PFSK-1 (cell line): Measurements from ENCODE around the gene LTBP2.

Source experiments
- FOXP2 ChIP-seq: optimal IDR thresholded peaks from 2 replicates; pipeline ENCODE3; 2011; ENCODE audit warnings: borderline replicate concordance, control low read depth, inconsistent platforms; ENCODE audit not compliant: insufficient read depth; ENCODE audit errors: extremely low read length, extremely low read depth
- POLR2AphosphoS5 ChIP-seq: IDR thresholded peaks from 2 replicates; pipeline ENCODE4 v1.6.1; 2012; ENCODE audit warnings: low read depth, mild to moderate bottlenecking, control low read depth, low read length, moderate library complexity
- REST ChIP-seq, 2 experiments: IDR thresholded peaks; 2 replicates each; pipeline versions ENCODE4 v1.6.1 to v1.8.0; 2011 to 2012; ENCODE audit warnings: low read depth in 2 of 2, low read length in 2 of 2, control low read depth in 1 of 2, inconsistent platforms in 1 of 2, mild to moderate bottlenecking in 1 of 2, moderate library complexity in 1 of 2; ENCODE audit not compliant: insufficient read depth in 1 of 2
- SIN3A ChIP-seq: IDR thresholded peaks from 2 replicates; pipeline ENCODE4 v1.6.1; 2012; ENCODE audit warnings: mild to moderate bottlenecking, low read length, moderate library complexity, borderline replicate concordance; ENCODE audit not compliant: insufficient read depth

- TF ChIP-seq REST (IDR thresholded peaks at IDR 0.05; ENCODE audit: insufficient read depth in 1 of 2, low read depth in 2 of 2, low read length in 2 of 2), result no peak
- no peak for TF ChIP-seq SIN3A
- TF ChIP-seq POLR2AphosphoS5, result no peak
- no peak for TF ChIP-seq FOXP2
Measured at GRCh38 chr14:74649167-74649566, 37.1 kb upstream of the LTBP2 start.
